ENCODE data around the gene GPC5. TPM values are rescaled to one million over a fixed set of nuclear protein-coding genes. Genes with fewer than 3 reads are reported as not detected.

Gene GPC5
- total and polyA plus RNA-seq, 2 donors (not counting 3 experiments of a cell fraction or from before 2014, with no cell fraction given) = 0.59 to 0.97 TPM

- intact Hi-C loops (cut with micrococcal nuclease) (no loop called here), dilution Hi-C loops (cut with MboI; ENCODE audit: extremely low pct_ligation_motif_present, low sequenced_read_pairs) (no loop called here)
- Histone ChIP-seq H2AFZ (ENCODE audit: low read depth, low read length) (no peak overlapping the region), H4K20me1 (replicated peaks; ENCODE audit: control insufficient read depth, extremely low read depth, insufficient read depth, low read length) (no peaks in the 10 kb centered on the region), H3K9me1 (replicated peaks; ENCODE audit: control insufficient read depth, extremely low read depth, insufficient read depth, low read length) (no peaks in the 10 kb centered on the region), H3K36me3 (ENCODE audit: control insufficient read depth in 2 of 2, extremely low read depth in 1 of 2, insufficient read depth in 2 of 2, low read length in 2 of 2) (no peaks in the 10 kb centered on the region), H3K4me2 (ENCODE audit: insufficient read depth, low read length) (no peak overlapping the region), H3K9me3 (replicated peaks; ENCODE audit: control insufficient read depth, insufficient read depth, low read length) (peaks cover 3% of the 10 kb centered on the region), H3K9ac (replicated peaks; ENCODE audit: extremely low read depth, insufficient read depth, low read length) (no peak overlapping the region), H3K27me3 (ENCODE audit: control insufficient read depth in 2 of 2, insufficient read depth in 2 of 2, low read length in 2 of 2) (no peaks in the 10 kb centered on the region), H3K4me1 (ENCODE audit: control insufficient read depth, extremely low read depth, insufficient read depth, low read length) (no peaks in the 10 kb centered on the region), H3K79me2 (ENCODE audit: control insufficient read depth, insufficient read depth, low read length) (no peaks in the 10 kb centered on the region), H3K27ac (ENCODE audit: insufficient read depth, low read depth, low read length) (no peak overlapping the region), H3K4me3 (replicated peaks in 1 of 3; ENCODE audit: insufficient read depth in 1 of 3, low read depth in 1 of 3, low read length in 3 of 3) (no peak overlapping the region)
- POLR2A ChIA-PET = no interaction called here
- no peak for TF ChIP-seq CTCF (IDR thresholded peaks at IDR 0.05; ENCODE audit: extremely low read depth in 1 of 2, insufficient read depth in 1 of 2, low read depth in 1 of 2, low read length in 2 of 2)
- no peak for TF ChIP-seq MYC (IDR thresholded peaks at IDR 0.05; ENCODE audit: low read depth, low read length)
- no peak for TF ChIP-seq GATA2 (IDR thresholded peaks at IDR 0.05; ENCODE audit: insufficient read depth, insufficient read length, low read depth, low read length)
- no peak for TF ChIP-seq POLR2A (IDR thresholded peaks at IDR 0.05; ENCODE audit: low read depth, low read length)
- TF ChIP-seq FOS (IDR thresholded peaks at IDR 0.05; ENCODE audit: borderline replicate concordance, insufficient read depth, low read length) = no peak
- no peak for TF ChIP-seq MAX (IDR thresholded peaks at IDR 0.05; ENCODE audit: insufficient read depth, insufficient read length)
- TF ChIP-seq JUN (IDR thresholded peaks at IDR 0.05; ENCODE audit: borderline replicate concordance, insufficient read depth, insufficient read length, low read depth) = no peak
- no peak for TF ChIP-seq POLR2AphosphoS5 (IDR thresholded peaks at IDR 0.05; ENCODE audit: insufficient read depth, low read depth, low read length)
- TF ChIP-seq EZH2 (IDR thresholded peaks at IDR 0.05; ENCODE audit: borderline replicate concordance, low read depth, low read length, severe bottlenecking) = no peak
- no peak for DNase-seq (ENCODE audit: low read depth, low spot score)
- CTCF ChIA-PET = no interaction called here
- no TSS peak for BruUV-seq (replicated peaks)
- FAIRE-seq = no peak
These were observed 1377.2 kb downstream of the GPC5 start for GRCh38 chr13:92775658-92776057.

Data from endothelial cell of umbilical vein (primary cell).